Endodermal cell (in vitro differentiated cells): Measurements from ENCODE around the gene XPO4. TPM values are rescaled to one million over a fixed set of nuclear protein-coding genes. Genes with fewer than 3 reads are reported as not detected.
A peak's percentile ranks its signal among the peaks of the same experiment; 100 is the strongest.
"Not testable (repeated sequence)": the region's sequence is repeated elsewhere in the genome, so short reads cannot be mapped to it uniquely, and the experiment has no call there.

Experiments used
- DNase-seq: peaks from one replicate; pipeline ENCODE4 v3.0.0-alpha.2; 2017
- H3K27ac ChIP-seq: 2 replicates; pipeline ENCODE4 v1.5.1; 2013; ENCODE audit warnings: mild to moderate bottlenecking, low read depth, low read length, moderate library complexity
- H3K27me3 ChIP-seq: 2 replicates; pipeline ENCODE4 v1.6.1; 2013; ENCODE audit warnings: mild to moderate bottlenecking, low read length, moderate library complexity; ENCODE audit not compliant: insufficient read depth, control insufficient read depth, poor library complexity, severe bottlenecking
- H3K36me3 ChIP-seq: 2 replicates; pipeline ENCODE4 v1.7.0; 2013; ENCODE audit warnings: mild to moderate bottlenecking, low read length, moderate library complexity; ENCODE audit not compliant: control insufficient read depth, insufficient read depth
- H3K4me1 ChIP-seq: one replicate; pipeline ENCODE4 v1.7.0; 2013; ENCODE audit warnings: low read length; ENCODE audit not compliant: control insufficient read depth, insufficient read depth
- H3K4me3 ChIP-seq: 2 replicates; pipeline ENCODE4 v1.5.1; 2013; ENCODE audit warnings: mild to moderate bottlenecking, low read length, moderate library complexity
- H3K9ac ChIP-seq: 2 replicates; pipeline ENCODE4 v1.6.1; 2013; ENCODE audit warnings: mild to moderate bottlenecking, low read length, moderate library complexity; ENCODE audit not compliant: poor library complexity, severe bottlenecking; ENCODE audit errors: extremely low read depth
- H3K9me3 ChIP-seq: 2 replicates; pipeline ENCODE4 v1.6.1; 2013; ENCODE audit warnings: mild to moderate bottlenecking, low read length, moderate library complexity; ENCODE audit not compliant: control insufficient read depth
- H3K27ac Mint-ChIP-seq: 2 replicates; pipeline ENCODE4 v1.8.0; 2020; ENCODE audit warnings: mixed read lengths
- H3K27me3 Mint-ChIP-seq: 2 replicates; pipeline ENCODE4 v1.8.0; 2021; ENCODE audit warnings: mild to moderate bottlenecking, mixed read lengths; ENCODE audit not compliant: insufficient read depth
- H3K36me3 Mint-ChIP-seq: 2 replicates; pipeline ENCODE4 v1.8.0; 2020; ENCODE audit warnings: low read depth, mixed read lengths
- H3K4me1 Mint-ChIP-seq: 2 replicates; pipeline ENCODE4 v1.8.0; 2020; ENCODE audit warnings: mixed read lengths
- H3K4me3 Mint-ChIP-seq: 2 replicates; pipeline ENCODE4 v1.8.0; 2020; ENCODE audit warnings: mild to moderate bottlenecking, moderate library complexity, mixed read lengths
- H3K9me3 Mint-ChIP-seq: 2 replicates; pipeline ENCODE4 v1.8.0; 2020; ENCODE audit warnings: mild to moderate bottlenecking, mixed read lengths
- CTCF ChIP-seq: fragments of 200-600 bp; sonication (generic); conservative IDR thresholded peaks from 2 replicates; pipeline ENCODE4 v1.5.0; 2021; ENCODE audit warnings: antibody characterized with exemption, mild to moderate bottlenecking
- WGBS, 2 experiments: methylation state at CpG; one replicate each; pipeline versions ENCODE4 v1.1.5 to v1.1.7; 2013; ENCODE audit warnings: missing lambda C conversion rate in 2 of 2, mixed read lengths in 1 of 2; ENCODE audit not compliant: insufficient coverage in 1 of 2, insufficient read length in 1 of 2; 5-methylcytosine and 5-hydroxymethylcytosine counted together
- long read RNA-seq, 4 experiments: library from polyadenylated mRNA in 2 of 4; library from RNA in 1 of 4; library from capped mRNA in 1 of 4; stranded (forward) in 3 of 4; unstranded in 1 of 4; transcript quantifications; one replicate each; pipeline ENCODE4 v2.0.0, GENCODE V29; 2020 to 2021; ENCODE audit warnings: inconsistent platforms in 1 of 4
- polyA plus RNA-seq, 2 experiments: library from polyadenylated mRNA; stranded (reverse); fragments of 50-300 nt; gene quantifications; one replicate each; pipeline ENCODE4 v1.2.3, GENCODE V29; 2013
- total RNA-seq, 2 donors: library from RNA; stranded (reverse); fragmentation: NEBNext Ultra II Directional in 1 of 2; extraction: Animal tissue kit (Norgen Biotek cat#: 25700) in 1 of 2; gene quantifications; 2 replicates in 1 of 2; 3 replicates in 1 of 2; pipeline ENCODE4 v1.2.1, GENCODE V29; 2021

XPO4 gene
- 10 to 100 TPM; 28.8 to 32.0 TPM for total RNA-seq
- polyA plus RNA-seq (2013, experiment 1 of 2), result 16.3 TPM
- 15.3 TPM for polyA plus RNA-seq (2013, experiment 2 of 2)
- long read RNA-seq, experiment 1, partial matches to known transcripts, result 2 of 17 reads
- long read RNA-seq, experiment 1, other reads (novel, unspliced or antisense), result 15 of 17 reads
- long read RNA-seq, experiment 2, full-length matches to known transcripts, result 11 of 37 reads
- long read RNA-seq, experiment 2, partial matches to known transcripts, result 8 of 37 reads
- long read RNA-seq, experiment 2, other reads (novel, unspliced or antisense), result 18 of 37 reads
- long read RNA-seq, experiment 3, full-length matches to known transcripts, result 17 of 45 reads
- long read RNA-seq, experiment 3, partial matches to known transcripts, result 8 of 45 reads
- long read RNA-seq, experiment 3, other reads (novel, unspliced or antisense), result 20 of 45 reads
- long read RNA-seq, experiment 4, full-length matches to known transcripts, result 1 of 5 reads
- long read RNA-seq, experiment 4, partial matches to known transcripts, result 3 of 5 reads
- long read RNA-seq, experiment 4, other reads (novel, unspliced or antisense), result 1 of 5 reads

GRCh38 chr13:20902438-20903163 is at the start of gene XPO4:
XPO4 (minus strand) TSS chr13:20902746; CDS start chr13:20902738, 8 bp downstream.
- Histone ChIP-seq H3K4me1 (no peaks in the 10 kb centered on the region), H3K9me3 (no peaks in the 10 kb centered on the region), H3K4me3 (peak within 1 kb of the TSS; percentile 88), H3K27me3 (no peaks in the 10 kb centered on the region), H3K27ac (peak within 1 kb of the TSS; percentile 87), H3K36me3 (peaks cover 16% of the 10 kb centered on the region), H3K9ac (peak within 1 kb of the TSS; percentile 93)
- H3K27me3 Mint-ChIP-seq, result no peaks in the 10 kb centered on the region
- H3K27ac Mint-ChIP-seq, result peak within 1 kb of the TSS; percentile 98
- peak within 1 kb of the TSS; percentile 94 for H3K4me3 Mint-ChIP-seq
- peak; percentile 93 for DNase-seq
- WGBS, 2 experiments, result 0% methylated on average over 16 to 80 of the region's 81 CpGs
- peaks cover 18% of the 10 kb centered on the region for H3K36me3 Mint-ChIP-seq
- no peak for TF ChIP-seq CTCF
- peaks cover 13% of the 10 kb centered on the region for H3K4me1 Mint-ChIP-seq
- H3K9me3 Mint-ChIP-seq, result no peaks in the 10 kb centered on the region

GRCh38 chr13:20948001-20948400 is 45.5 kb upstream of the XPO4 start:
- H3K9me3 ChIP-seq, H3K27ac Mint-ChIP-seq, H3K36me3 Mint-ChIP-seq, H3K4me3 Mint-ChIP-seq, H3K9me3 Mint-ChIP-seq, H3K9ac ChIP-seq, H3K27ac ChIP-seq, H3K4me1 ChIP-seq, H3K4me3 ChIP-seq, DNase-seq, H3K36me3 ChIP-seq: not testable (repeated sequence)
- peaks cover 12% of the 10 kb centered on the region for H3K4me1 Mint-ChIP-seq
- H3K27me3 ChIP-seq, result peaks cover 21% of the 10 kb centered on the region
- 95 to 100% methylated on average over 1 to 3 of the region's 3 CpGs for WGBS, 2 experiments
- peaks cover 47% of the 10 kb centered on the region for H3K27me3 Mint-ChIP-seq

GRCh38 chr13:20945952-20946383 is 43.4 kb upstream of the XPO4 start:
- Mint-ChIP-seq H3K27me3 (peaks cover 45% of the 10 kb centered on the region), H3K36me3 (no peaks in the 10 kb centered on the region), H3K27ac (no peak overlapping the region), H3K4me1 (peaks cover 8% of the 10 kb centered on the region), H3K9me3 (peaks cover 6% of the 10 kb centered on the region), H3K4me3 (peak overlapping the region; percentile 46)
- peak; percentile 67 for DNase-seq
- Histone ChIP-seq H3K27ac (no peak overlapping the region), H3K4me1 (no peaks in the 10 kb centered on the region), H3K27me3 (peaks cover 21% of the 10 kb centered on the region), H3K9me3 (no peaks in the 10 kb centered on the region), H3K36me3 (no peaks in the 10 kb centered on the region), H3K4me3 (no peak overlapping the region), H3K9ac (no peak overlapping the region)
- 17 to 28% methylated on average over 27 to 29 of the region's 29 CpGs for WGBS, 2 experiments
- no peak for TF ChIP-seq CTCF
